Hepatocyte (in vitro differentiated cells): ENCODE results near the gene CTR9. TPM values are rescaled to one million over a fixed set of nuclear protein-coding genes. Genes with fewer than 3 reads are reported as not detected.
A peak's percentile ranks its signal among the peaks of the same experiment; 100 is the strongest.

ENCODE experiments used
- DNase-seq: peaks from one replicate; pipeline ENCODE4 v3.0.0-alpha.2; 2016; ENCODE audit warnings: low spot score
- H2AFZ ChIP-seq: fragments of 200-600 bp; sonication (generic); 2 replicates; pipeline ENCODE4 v1.6.0; 2016; ENCODE audit warnings: antibody characterized with exemption, mild to moderate bottlenecking
- H3K27ac ChIP-seq: fragments of 200-600 bp; sonication (generic); 2 replicates; pipeline ENCODE4 v1.5.1; 2016; ENCODE audit warnings: mild to moderate bottlenecking
- H3K27me3 ChIP-seq: fragments of 200-600 bp; sonication (generic); 2 replicates; pipeline ENCODE4 v1.6.1; 2016
- H3K36me3 ChIP-seq: fragments of 200-600 bp; sonication (generic); replicated peaks from 2 replicates; pipeline ENCODE4 v1.5.1; 2016; ENCODE audit warnings: low read depth; ENCODE audit not compliant: insufficient read depth
- H3K4me1 ChIP-seq: fragments of 200-600 bp; sonication (generic); 2 replicates; pipeline ENCODE4 v1.5.1; 2016; ENCODE audit warnings: mild to moderate bottlenecking, moderate library complexity; ENCODE audit not compliant: insufficient read depth
- H3K4me2 ChIP-seq: fragments of 200-600 bp; sonication (generic); 2 replicates; pipeline ENCODE4 v1.6.0; 2016
- H3K4me3 ChIP-seq: fragments of 200-600 bp; sonication (generic); 2 replicates; pipeline ENCODE4 v1.5.1; 2016; ENCODE audit warnings: mild to moderate bottlenecking
- H3K79me2 ChIP-seq: fragments of 200-600 bp; sonication (generic); 2 replicates; pipeline ENCODE4 v1.6.0; 2017; ENCODE audit warnings: mild to moderate bottlenecking
- H3K9me2 ChIP-seq: fragments of 200-600 bp; sonication (generic); replicated peaks from 2 replicates; pipeline ENCODE4 v1.6.0; 2017; ENCODE audit warnings: mild to moderate bottlenecking; ENCODE audit not compliant: insufficient read depth
- H3K9me3 ChIP-seq: fragments of 200-600 bp; sonication (generic); 2 replicates; pipeline ENCODE4 v1.5.1; 2016; ENCODE audit warnings: low read depth, mild to moderate bottlenecking
- H4K20me1 ChIP-seq: fragments of 200-600 bp; sonication (generic); 2 replicates; pipeline ENCODE4 v1.6.0; 2016; ENCODE audit warnings: mild to moderate bottlenecking; ENCODE audit not compliant: insufficient read depth, poor library complexity, severe bottlenecking
- EZH2 ChIP-seq: fragments of 200-600 bp; sonication (generic); IDR thresholded peaks from 2 replicates; pipeline ENCODE4 v1.6.1; 2016; ENCODE audit warnings: antibody characterized with exemption, mild to moderate bottlenecking, borderline replicate concordance
- EZH2phosphoT487 ChIP-seq: fragments of 200-600 bp; sonication (generic); IDR thresholded peaks from one replicate; pipeline ENCODE4 v1.6.1; 2018; ENCODE audit warnings: antibody characterized with exemption, mild to moderate bottlenecking, low read depth, moderate library complexity; ENCODE audit not compliant: unreplicated experiment, severe bottlenecking
- WGBS: methylation state at CpG from one replicate; pipeline ENCODE4 v1.1.6; 2016; ENCODE audit warnings: low lambda C conversion rate; ENCODE audit errors: missing lambda C conversion rate; 5-methylcytosine and 5-hydroxymethylcytosine counted together
- polyA plus RNA-seq: library from polyadenylated mRNA; unstranded; fragments of >200 nt; fragmentation: Nextera tagmentation; extraction: Ambion mirVana; gene quantifications from 2 replicates; pipeline ENCODE4 v1.2.1, GENCODE V29; 2016
- small RNA-seq: library from RNA; depleted of rRNA; stranded (forward); fragments of <200 nt; gene quantifications from one replicate; pipeline ENCODE3, GENCODE V24; 2014
- total RNA-seq: library from RNA; depleted of rRNA; stranded (reverse); fragments of >200 nt; gene quantifications from 2 replicates; pipeline ENCODE4 v1.2.3, GENCODE V29; 2014
- TF ChIP-seq, protein P1 (sequence below): fragments of 200-600 bp; sonication (generic); IDR thresholded peaks from 2 replicates; pipeline ENCODE4 v1.5.1; 2016; ENCODE audit warnings: antibody characterized with exemption, mild to moderate bottlenecking; ENCODE audit not compliant: poor library complexity

Gene CTR9
- total and polyA plus RNA-seq, 2 experiments from 2014 or later: 24.4 to 28.0 TPM

DNA sequence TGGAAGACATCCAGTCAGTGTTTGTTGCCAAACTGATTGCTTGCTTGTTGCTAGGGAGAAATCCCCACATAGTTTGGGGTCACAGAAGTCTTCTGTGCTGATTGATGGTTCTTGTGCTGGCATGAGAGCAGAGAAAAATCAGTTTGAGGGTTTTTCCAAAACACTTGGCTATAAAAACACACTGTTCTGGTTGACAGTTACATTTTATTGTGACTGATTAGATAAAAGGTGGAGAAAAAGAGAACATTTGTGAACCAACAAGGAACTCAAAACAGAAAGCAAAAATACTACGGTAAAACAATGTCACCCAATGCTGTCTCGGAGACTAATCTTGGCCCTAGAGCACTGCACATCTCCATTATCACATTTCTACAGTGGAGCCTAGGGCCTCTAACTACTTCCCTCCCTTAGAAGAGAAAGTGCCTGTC lies 72.1 kb downstream of the CTR9 start:
- no peak overlapping the region for H3K4me3 ChIP-seq
- H3K79me2 ChIP-seq: no peaks in the 10 kb centered on the region
- H3K4me2 ChIP-seq: no peak overlapping the region
- H3K27me3 ChIP-seq: no peaks in the 10 kb centered on the region
- no peaks in the 10 kb centered on the region for H3K4me1 ChIP-seq
- 69% methylated on average over 2 of the region's 2 CpGs for WGBS
- no peaks in the 10 kb centered on the region for H4K20me1 ChIP-seq
- no peaks in the 10 kb centered on the region for H3K9me3 ChIP-seq
- DNase-seq: no peak
- no peak for TF ChIP-seq EZH2
- H3K27ac ChIP-seq: peak overlapping the region; percentile 22
- H3K9me2 ChIP-seq: no peaks in the 10 kb centered on the region
- no peak overlapping the region for H2AFZ ChIP-seq
- no peaks in the 10 kb centered on the region for H3K36me3 ChIP-seq

DNA sequence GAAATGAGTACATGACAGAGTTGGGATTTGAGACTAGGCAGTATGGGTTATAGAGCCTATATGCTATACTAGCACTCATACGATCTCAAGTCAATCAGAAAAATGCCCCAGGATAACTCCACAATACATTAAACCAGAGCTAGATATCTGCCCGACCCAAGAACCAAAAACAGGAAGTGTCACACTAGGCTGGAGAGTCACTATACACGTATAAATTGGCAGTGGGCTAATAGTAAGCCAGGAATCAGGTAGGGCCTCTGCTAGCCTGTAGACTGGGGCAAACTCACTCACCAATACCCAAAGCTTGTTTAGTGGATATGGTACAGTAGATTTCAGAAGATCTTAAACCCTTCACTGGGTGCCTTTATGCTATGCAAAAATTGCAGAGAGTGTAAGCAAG lies 73.8 kb downstream of the CTR9 start:
- no peaks in the 10 kb centered on the region for H3K4me1 ChIP-seq
- no peaks in the 10 kb centered on the region for H3K27me3 ChIP-seq
- H3K79me2 ChIP-seq: no peaks in the 10 kb centered on the region
- no peak overlapping the region for H2AFZ ChIP-seq
- no peaks in the 10 kb centered on the region for H3K9me2 ChIP-seq
- no peak overlapping the region for H3K27ac ChIP-seq
- DNase-seq: no peak
- H4K20me1 ChIP-seq: no peaks in the 10 kb centered on the region
- no peaks in the 10 kb centered on the region for H3K9me3 ChIP-seq
- WGBS: 77% methylated on average over 3 of the region's 3 CpGs
- no peak for TF ChIP-seq EZH2
- TF ChIP-seq, protein P1, sequence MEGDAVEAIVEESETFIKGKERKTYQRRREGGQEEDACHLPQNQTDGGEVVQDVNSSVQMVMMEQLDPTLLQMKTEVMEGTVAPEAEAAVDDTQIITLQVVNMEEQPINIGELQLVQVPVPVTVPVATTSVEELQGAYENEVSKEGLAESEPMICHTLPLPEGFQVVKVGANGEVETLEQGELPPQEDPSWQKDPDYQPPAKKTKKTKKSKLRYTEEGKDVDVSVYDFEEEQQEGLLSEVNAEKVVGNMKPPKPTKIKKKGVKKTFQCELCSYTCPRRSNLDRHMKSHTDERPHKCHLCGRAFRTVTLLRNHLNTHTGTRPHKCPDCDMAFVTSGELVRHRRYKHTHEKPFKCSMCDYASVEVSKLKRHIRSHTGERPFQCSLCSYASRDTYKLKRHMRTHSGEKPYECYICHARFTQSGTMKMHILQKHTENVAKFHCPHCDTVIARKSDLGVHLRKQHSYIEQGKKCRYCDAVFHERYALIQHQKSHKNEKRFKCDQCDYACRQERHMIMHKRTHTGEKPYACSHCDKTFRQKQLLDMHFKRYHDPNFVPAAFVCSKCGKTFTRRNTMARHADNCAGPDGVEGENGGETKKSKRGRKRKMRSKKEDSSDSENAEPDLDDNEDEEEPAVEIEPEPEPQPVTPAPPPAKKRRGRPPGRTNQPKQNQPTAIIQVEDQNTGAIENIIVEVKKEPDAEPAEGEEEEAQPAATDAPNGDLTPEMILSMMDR: no peak
- TF ChIP-seq EZH2phosphoT487: no peak
- H3K4me2 ChIP-seq: no peak overlapping the region
- H3K36me3 ChIP-seq: no peaks in the 10 kb centered on the region
- H3K4me3 ChIP-seq: no peak overlapping the region

DNA sequence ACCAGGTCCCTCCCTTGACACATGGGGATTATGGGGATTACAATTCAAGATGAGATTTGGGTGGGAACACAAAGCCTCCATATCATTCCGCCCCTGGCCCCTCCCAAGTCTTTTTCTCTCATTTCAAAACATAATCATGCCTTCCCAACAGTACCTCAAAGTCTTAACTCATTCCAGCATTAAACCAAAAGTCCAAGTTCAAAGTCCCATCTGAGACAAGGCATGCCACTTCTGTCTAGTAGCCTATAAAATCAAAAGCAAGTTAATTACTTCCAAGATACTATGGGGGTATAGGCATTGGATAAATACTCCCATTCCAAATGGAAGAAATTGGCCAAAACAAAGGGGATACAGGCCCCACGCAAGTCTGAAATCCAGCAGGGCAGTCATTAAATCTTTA lies 77.4 kb downstream of the CTR9 start:
- no peak for DNase-seq
- no peaks in the 10 kb centered on the region for H3K9me2 ChIP-seq
- no peaks in the 10 kb centered on the region for H3K36me3 ChIP-seq
- no peak overlapping the region for H3K4me2 ChIP-seq
- H3K9me3 ChIP-seq: no peaks in the 10 kb centered on the region
- no peaks in the 10 kb centered on the region for H3K27me3 ChIP-seq
- TF ChIP-seq EZH2phosphoT487 (no peak), EZH2 (no peak)
- TF ChIP-seq, protein P1: no peak
- H3K79me2 ChIP-seq: no peaks in the 10 kb centered on the region
- no peak overlapping the region for H2AFZ ChIP-seq
- no peak overlapping the region for H3K4me3 ChIP-seq
- no peaks in the 10 kb centered on the region for H4K20me1 ChIP-seq
- H3K4me1 ChIP-seq: no peaks in the 10 kb centered on the region
- H3K27ac ChIP-seq: no peak overlapping the region
- 71% methylated on average over 2 of the region's 2 CpGs for WGBS

DNA sequence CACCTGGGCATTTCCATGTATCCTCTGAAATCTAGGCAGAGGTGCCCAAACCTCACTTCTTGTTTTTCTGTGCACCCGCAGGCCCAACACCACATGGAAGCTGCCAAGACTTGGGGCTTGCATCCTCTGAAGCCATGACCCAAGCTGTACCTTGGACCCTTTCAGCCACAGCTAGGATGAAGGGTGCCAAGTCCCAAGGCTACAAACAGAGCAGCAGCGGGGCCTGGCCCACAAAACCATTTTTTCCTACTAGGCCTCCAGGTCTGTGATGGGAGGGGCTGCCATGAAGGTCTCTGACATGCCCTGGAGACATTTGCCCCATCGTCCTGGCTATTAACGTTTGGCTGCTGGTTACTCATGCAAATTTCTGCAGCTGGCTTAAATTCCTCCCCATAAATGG lies 78.1 kb downstream of the CTR9 start:
- Histone ChIP-seq H3K27me3 (no peaks in the 10 kb centered on the region), H4K20me1 (no peaks in the 10 kb centered on the region), H3K4me3 (no peak overlapping the region), H3K36me3 (no peaks in the 10 kb centered on the region), H3K4me2 (no peak overlapping the region), H3K4me1 (no peaks in the 10 kb centered on the region), H3K27ac (no peak overlapping the region), H2AFZ (no peak overlapping the region), H3K79me2 (no peaks in the 10 kb centered on the region), H3K9me2 (no peaks in the 10 kb centered on the region), H3K9me3 (no peaks in the 10 kb centered on the region)
- WGBS: 83% methylated on average over 4 of the region's 4 CpGs
- no peak for TF ChIP-seq EZH2
- TF ChIP-seq EZH2phosphoT487: no peak
- TF ChIP-seq, protein P1: no peak
- no peak for DNase-seq

Small RNAs within 50 kb of the gene (small RNA-seq; reads per million reads assigned to genes)
- gene RF00019: not detected
- gene SNORD97: not detected

Other genes with a start within 250 kb of the CTR9 start
- gene RNF141, start 210.1 kb upstream of the CTR9 start, total RNA-seq: 31.1 and 32.9 TPM in 2 replicates
- 20.7 and 21.2 TPM in 2 replicates for gene RNF141, start 210.1 kb upstream of the CTR9 start, polyA plus RNA-seq
- 4.5 and 9.1 TPM in 2 replicates for gene LYVE1, start 182.6 kb upstream of the CTR9 start, total RNA-seq
- 2.9 and 4.3 TPM in 2 replicates for gene LYVE1, start 182.6 kb upstream of the CTR9 start, polyA plus RNA-seq
- 5.7 and 7.1 TPM in 2 replicates for gene IRAG1, start 57.5 kb upstream of the CTR9 start, total RNA-seq
- gene IRAG1, start 57.5 kb upstream of the CTR9 start, polyA plus RNA-seq: 3.1 and 3.2 TPM in 2 replicates
- gene EIF4G2, start 57.7 kb downstream of the CTR9 start, total RNA-seq: 605 and 638 TPM in 2 replicates
- 452 and 503 TPM in 2 replicates for gene EIF4G2, start 57.7 kb downstream of the CTR9 start, polyA plus RNA-seq
- gene ZBED5, start 106.8 kb downstream of the CTR9 start, total RNA-seq: 39.5 and 46.2 TPM in 2 replicates
- gene ZBED5, start 106.8 kb downstream of the CTR9 start, polyA plus RNA-seq: 29.3 and 30.5 TPM in 2 replicates